KMS-11 (cell line): ENCODE measurements around the gene SDK2.

Experiments used
- H2AFZ ChIP-seq: fragments of 200-600 bp; sonication (generic); 2 replicates; pipeline ENCODE4 v1.6.1; 2016; ENCODE audit warnings: antibody characterized with exemption, mixed run types, low read depth
- H3K27ac ChIP-seq: fragments of 200-600 bp; sonication (generic); 2 replicates; pipeline ENCODE4 v1.6.1; 2016; ENCODE audit warnings: mild to moderate bottlenecking, mixed run types
- H3K27me3 ChIP-seq: fragments of 200-600 bp; sonication (generic); 2 replicates; pipeline ENCODE4 v1.6.1; 2017; ENCODE audit warnings: mild to moderate bottlenecking, low read depth, mixed run types, moderate library complexity; ENCODE audit not compliant: insufficient read depth
- H3K36me3 ChIP-seq: fragments of 200-600 bp; sonication (generic); 2 replicates; pipeline ENCODE4 v1.6.1; 2017; ENCODE audit warnings: mild to moderate bottlenecking, mixed run types; ENCODE audit not compliant: insufficient read depth
- H3K4me1 ChIP-seq: fragments of 200-600 bp; sonication (generic); 2 replicates; pipeline ENCODE4 v1.6.1; 2016; ENCODE audit warnings: mild to moderate bottlenecking, low read depth, mixed run types; ENCODE audit not compliant: poor library complexity, severe bottlenecking
- H3K4me2 ChIP-seq: fragments of 200-600 bp; sonication (generic); 2 replicates; pipeline ENCODE4 v1.7.0; 2016; ENCODE audit warnings: mild to moderate bottlenecking, mixed run types
- H3K4me3 ChIP-seq: fragments of 200-600 bp; sonication (generic); IDR thresholded peaks from 2 replicates; pipeline ENCODE4 v1.6.1; 2017; ENCODE audit warnings: low read depth, low read length, mixed read lengths; ENCODE audit not compliant: insufficient read depth
- H3K79me2 ChIP-seq: fragments of 200-600 bp; sonication (generic); 2 replicates; pipeline ENCODE4 v1.6.1; 2016; ENCODE audit warnings: low read depth, mixed run types; ENCODE audit not compliant: insufficient read depth
- H3K9ac ChIP-seq: fragments of 200-600 bp; sonication (generic); 2 replicates; pipeline ENCODE4 v1.6.1; 2016; ENCODE audit warnings: mild to moderate bottlenecking, mixed run types
- H4K20me1 ChIP-seq: fragments of 200-600 bp; sonication (generic); 2 replicates; pipeline ENCODE4 v1.6.1; 2016; ENCODE audit warnings: mild to moderate bottlenecking, mixed run types; ENCODE audit not compliant: insufficient read depth
- TF ChIP-seq, protein P1 (sequence below): fragments of 200-600 bp; sonication (generic); conservative IDR thresholded peaks from 2 replicates; pipeline ENCODE4 v1.6.1; 2017; ENCODE audit warnings: low read depth, mild to moderate bottlenecking, antibody characterized with exemption, low read length, moderate library complexity, mixed read lengths

The SDK2 gene

DNA sequence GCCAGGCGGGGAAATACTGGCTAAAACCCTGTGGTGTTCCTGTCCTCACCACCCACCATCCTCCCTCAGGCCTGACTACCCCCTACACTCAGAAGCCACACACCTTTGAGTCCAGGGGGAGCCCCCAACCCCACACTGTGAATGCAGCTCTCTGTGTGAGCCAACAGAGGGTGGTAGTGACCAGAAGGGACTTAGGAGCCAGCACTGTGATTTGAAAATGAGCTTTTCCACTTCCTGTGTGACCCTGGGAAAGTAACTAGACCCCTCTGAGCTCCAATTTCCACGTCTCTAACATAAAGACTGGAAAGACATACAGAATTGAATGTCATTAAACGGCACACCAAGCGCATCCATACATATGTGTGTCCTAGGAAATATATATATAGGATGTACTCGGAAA is 58.7 kb downstream of the SDK2 start:
- no peak overlapping the region for H3K4me3 ChIP-seq
- peaks cover 80% of the 10 kb centered on the region for H3K27me3 ChIP-seq
- no peaks in the 10 kb centered on the region for H3K4me1 ChIP-seq
- H4K20me1 ChIP-seq, result no peaks in the 10 kb centered on the region
- TF ChIP-seq, protein P1, sequence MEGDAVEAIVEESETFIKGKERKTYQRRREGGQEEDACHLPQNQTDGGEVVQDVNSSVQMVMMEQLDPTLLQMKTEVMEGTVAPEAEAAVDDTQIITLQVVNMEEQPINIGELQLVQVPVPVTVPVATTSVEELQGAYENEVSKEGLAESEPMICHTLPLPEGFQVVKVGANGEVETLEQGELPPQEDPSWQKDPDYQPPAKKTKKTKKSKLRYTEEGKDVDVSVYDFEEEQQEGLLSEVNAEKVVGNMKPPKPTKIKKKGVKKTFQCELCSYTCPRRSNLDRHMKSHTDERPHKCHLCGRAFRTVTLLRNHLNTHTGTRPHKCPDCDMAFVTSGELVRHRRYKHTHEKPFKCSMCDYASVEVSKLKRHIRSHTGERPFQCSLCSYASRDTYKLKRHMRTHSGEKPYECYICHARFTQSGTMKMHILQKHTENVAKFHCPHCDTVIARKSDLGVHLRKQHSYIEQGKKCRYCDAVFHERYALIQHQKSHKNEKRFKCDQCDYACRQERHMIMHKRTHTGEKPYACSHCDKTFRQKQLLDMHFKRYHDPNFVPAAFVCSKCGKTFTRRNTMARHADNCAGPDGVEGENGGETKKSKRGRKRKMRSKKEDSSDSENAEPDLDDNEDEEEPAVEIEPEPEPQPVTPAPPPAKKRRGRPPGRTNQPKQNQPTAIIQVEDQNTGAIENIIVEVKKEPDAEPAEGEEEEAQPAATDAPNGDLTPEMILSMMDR, result no peak
- no peak overlapping the region for H3K9ac ChIP-seq
- H3K27ac ChIP-seq, result no peak overlapping the region
- H3K79me2 ChIP-seq, result no peaks in the 10 kb centered on the region
- H2AFZ ChIP-seq, result no peak overlapping the region
- no peaks in the 10 kb centered on the region for H3K36me3 ChIP-seq
- no peak overlapping the region for H3K4me2 ChIP-seq

DNA sequence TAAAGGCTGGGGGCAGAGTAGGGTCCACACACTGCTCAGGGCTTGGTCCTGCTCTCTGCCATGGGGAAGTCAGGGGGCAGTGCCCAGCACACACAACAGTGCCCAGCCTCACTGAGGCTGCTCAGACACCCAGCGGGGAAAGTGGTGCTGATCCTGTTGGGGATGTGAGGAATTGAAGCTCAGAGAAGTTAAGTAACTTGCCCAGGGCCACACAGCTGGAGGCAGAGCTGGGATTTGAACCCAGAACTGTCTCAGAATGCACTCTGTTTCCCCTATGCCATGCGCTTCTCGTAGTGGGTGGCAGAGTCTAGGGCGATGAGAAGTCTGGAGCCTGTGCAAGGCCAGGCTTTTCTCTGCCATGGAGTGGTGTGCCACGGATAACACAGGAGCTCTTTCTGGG is 59.3 kb downstream of the SDK2 start:
- H3K4me1 ChIP-seq, result no peaks in the 10 kb centered on the region
- no peak overlapping the region for H3K4me2 ChIP-seq
- H3K27me3 ChIP-seq, result peaks cover 81% of the 10 kb centered on the region
- no peak overlapping the region for H3K27ac ChIP-seq
- H2AFZ ChIP-seq, result no peak overlapping the region
- TF ChIP-seq, protein P1, result no peak
- no peaks in the 10 kb centered on the region for H3K36me3 ChIP-seq
- no peak overlapping the region for H3K9ac ChIP-seq
- H4K20me1 ChIP-seq, result no peaks in the 10 kb centered on the region
- H3K4me3 ChIP-seq, result no peak overlapping the region
- H3K79me2 ChIP-seq, result no peaks in the 10 kb centered on the region

DNA sequence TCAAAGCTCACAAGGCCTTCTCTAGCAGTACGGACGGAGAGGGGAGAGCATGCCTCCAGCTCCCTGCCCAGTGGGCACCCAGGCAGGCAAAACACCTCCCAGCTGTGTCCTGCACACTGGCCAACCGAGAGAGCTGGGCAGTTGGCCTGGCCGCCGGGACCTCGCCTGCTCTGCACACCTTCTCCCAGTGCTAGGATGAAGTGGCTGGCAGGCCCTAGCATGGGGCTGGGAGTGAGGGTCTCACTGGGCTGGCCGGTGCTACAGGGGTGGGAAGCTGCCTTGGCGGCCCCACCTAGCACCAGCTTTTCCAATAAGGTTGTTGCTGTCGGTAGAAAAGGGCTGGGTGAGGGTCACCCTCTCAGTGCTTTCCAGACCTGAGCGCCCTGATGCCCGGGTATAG is 60.2 kb downstream of the SDK2 start:
- no peaks in the 10 kb centered on the region for H3K79me2 ChIP-seq
- H2AFZ ChIP-seq, result no peak overlapping the region
- no peak overlapping the region for H3K9ac ChIP-seq
- peaks cover 81% of the 10 kb centered on the region for H3K27me3 ChIP-seq
- H4K20me1 ChIP-seq, result no peaks in the 10 kb centered on the region
- no peak overlapping the region for H3K4me2 ChIP-seq
- TF ChIP-seq, protein P1, result no peak
- no peak overlapping the region for H3K27ac ChIP-seq
- H3K36me3 ChIP-seq, result no peaks in the 10 kb centered on the region
- no peak overlapping the region for H3K4me3 ChIP-seq
- no peaks in the 10 kb centered on the region for H3K4me1 ChIP-seq

GRCh38 chr17:73582821-73583220 is 61.4 kb downstream of the SDK2 start:
- no peaks in the 10 kb centered on the region for H4K20me1 ChIP-seq
- H3K9ac ChIP-seq, result no peak overlapping the region
- no peaks in the 10 kb centered on the region for H3K36me3 ChIP-seq
- H3K27me3 ChIP-seq, result peaks cover 80% of the 10 kb centered on the region
- H3K27ac ChIP-seq, result no peak overlapping the region
- H3K79me2 ChIP-seq, result no peaks in the 10 kb centered on the region
- H3K4me3 ChIP-seq, result no peak overlapping the region
- no peak overlapping the region for H3K4me2 ChIP-seq
- no peaks in the 10 kb centered on the region for H3K4me1 ChIP-seq
- TF ChIP-seq, protein P1, result no peak
- no peak overlapping the region for H2AFZ ChIP-seq
